ENCODE data around the gene STAP1. TPM values are rescaled to one million over a fixed set of nuclear protein-coding genes. Genes with fewer than 3 reads are reported as not detected.

STAP1 gene
- total RNA-seq, 2 experiments from 2014 or later: 88.4 to 111 TPM

GRCh38 chr4:67554096-67554495, 4.4 kb upstream of the STAP1 start:
- Histone ChIP-seq H3K9me3 (ENCODE audit: low read length) (no peaks in the 10 kb centered on the region), H4K20me1 (ENCODE audit: insufficient read depth, low read length) (no peaks in the 10 kb centered on the region), H3K4me1 (ENCODE audit: insufficient read depth, low read length, poor library complexity, severe bottlenecking) (peaks cover 74% of the 10 kb centered on the region), H3K79me2 (ENCODE audit: insufficient read depth, low read depth, low read length) (peaks cover 13% of the 10 kb centered on the region), H3K4me3 (ENCODE audit: low read depth, low read length, poor library complexity, severe bottlenecking) (no peak overlapping the region), H2AFZ (ENCODE audit: low read length) (no peak overlapping the region; the same call in 1 of the 2 replicates), H3K36me3 (ENCODE audit: insufficient read depth, low read length) (no peaks in the 10 kb centered on the region), H3K4me2 (ENCODE audit: low read length) (no peak overlapping the region), H3K9me2 (ENCODE audit: insufficient read depth, low read length) (no peaks in the 10 kb centered on the region), H3K27ac (ENCODE audit: low read depth, low read length, poor library complexity, severe bottlenecking) (no peak overlapping the region)
- intact Hi-C loops (cut with micrococcal nuclease; ENCODE audit: unreplicated experiment): no loop called here
- BruUV-seq (replicated peaks): no TSS peak
- no peak for TF ChIP-seq CTCF (conservative IDR thresholded peaks at IDR 0.05; ENCODE audit: low read length)
- TF ChIP-seq EZH2phosphoT487 (IDR thresholded peaks at IDR 0.05; ENCODE audit: borderline replicate concordance, low read depth, low read length): no peak
- DNase-seq (ENCODE audit: low spot score): no peak
- CTCF ChIA-PET (ENCODE audit: unreplicated experiment): interaction anchor here (0.8 kb wide), 1 partner anchor 22 kb away, joined by 3 read pairs; no protein-coding TSS in a partner anchor
- POLR2A ChIA-PET: interaction anchor here (1.0 to 10.6 kb wide), 6 partner anchors 9 to 147 kb away, joined by 3 to 94 read pairs (median 4); partner anchors contain the start of gene CENPC

GRCh38 chr4:67555447-67555846, 3.1 kb upstream of the STAP1 start:
- H3K79me2 ChIP-seq (ENCODE audit: insufficient read depth, low read depth, low read length): peaks cover 26% of the 10 kb centered on the region
- no peaks in the 10 kb centered on the region for H3K9me2 ChIP-seq (ENCODE audit: insufficient read depth, low read length)
- H3K9me3 ChIP-seq (ENCODE audit: low read length): no peaks in the 10 kb centered on the region
- peak overlapping the region; percentile 64; the same call in 1 of the 2 replicates for H2AFZ ChIP-seq (ENCODE audit: low read length)
- no peaks in the 10 kb centered on the region for H4K20me1 ChIP-seq (ENCODE audit: insufficient read depth, low read length)
- intact Hi-C loops (cut with micrococcal nuclease; ENCODE audit: unreplicated experiment): no loop called here
- H3K4me2 ChIP-seq (ENCODE audit: low read length): peak overlapping the region; percentile 73; the same call in 1 of the 2 replicates
- H3K36me3 ChIP-seq (ENCODE audit: insufficient read depth, low read length): no peaks in the 10 kb centered on the region
- no peak for TF ChIP-seq EZH2phosphoT487 (IDR thresholded peaks at IDR 0.05; ENCODE audit: borderline replicate concordance, low read depth, low read length)
- no peak for TF ChIP-seq CTCF (conservative IDR thresholded peaks at IDR 0.05; ENCODE audit: low read length)
- H3K4me3 ChIP-seq (ENCODE audit: low read depth, low read length, poor library complexity, severe bottlenecking): no peak overlapping the region
- POLR2A ChIA-PET: interaction anchor here (0.7 to 10.6 kb wide), 8 partner anchors 8 to 146 kb away, joined by 3 to 94 read pairs (median 3); partner anchors contain the start of genes CENPC and UBA6
- DNase-seq (ENCODE audit: low spot score): no peak
- BruUV-seq (replicated peaks): no TSS peak
- CTCF ChIA-PET (ENCODE audit: unreplicated experiment): no interaction called here
- H3K4me1 ChIP-seq (ENCODE audit: insufficient read depth, low read length, poor library complexity, severe bottlenecking): peaks cover 64% of the 10 kb centered on the region
- no peak overlapping the region for H3K27ac ChIP-seq (ENCODE audit: low read depth, low read length, poor library complexity, severe bottlenecking)

- intact Hi-C loops (cut with micrococcal nuclease; ENCODE audit: unreplicated experiment): no loop called here
- no peak overlapping the region for H3K4me3 ChIP-seq (ENCODE audit: low read depth, low read length, poor library complexity, severe bottlenecking)
- no peak for TF ChIP-seq CTCF (conservative IDR thresholded peaks at IDR 0.05; ENCODE audit: low read length)
- no peak for TF ChIP-seq EZH2phosphoT487 (IDR thresholded peaks at IDR 0.05; ENCODE audit: borderline replicate concordance, low read depth, low read length)
- H2AFZ ChIP-seq (ENCODE audit: low read length): peak overlapping the region; percentile 64; the same call in 1 of the 2 replicates
- no peak for DNase-seq (ENCODE audit: low spot score)
- no peaks in the 10 kb centered on the region for H4K20me1 ChIP-seq (ENCODE audit: insufficient read depth, low read length)
- peak overlapping the region; percentile 83 for H3K27ac ChIP-seq (ENCODE audit: low read depth, low read length, poor library complexity, severe bottlenecking)
- H3K36me3 ChIP-seq (ENCODE audit: insufficient read depth, low read length): peaks cover 10% of the 10 kb centered on the region
- H3K9me2 ChIP-seq (ENCODE audit: insufficient read depth, low read length): no peaks in the 10 kb centered on the region
- H3K79me2 ChIP-seq (ENCODE audit: insufficient read depth, low read depth, low read length): peaks cover 36% of the 10 kb centered on the region
- peak overlapping the region; percentile 73 for H3K4me2 ChIP-seq (ENCODE audit: low read length)
- BruUV-seq (replicated peaks): no TSS peak
- H3K4me1 ChIP-seq (ENCODE audit: insufficient read depth, low read length, poor library complexity, severe bottlenecking): peaks cover 64% of the 10 kb centered on the region
- CTCF ChIA-PET (ENCODE audit: unreplicated experiment): interaction anchor here (1.3 kb wide), 1 partner anchor 11 kb away, joined by 3 read pairs; no protein-coding TSS in a partner anchor
- no peaks in the 10 kb centered on the region for H3K9me3 ChIP-seq (ENCODE audit: low read length)
- POLR2A ChIA-PET: interaction anchor here (0.6 to 10.6 kb wide), 12 partner anchors 12 to 214 kb away, joined by 3 to 94 read pairs (median 4); partner anchors contain the start of gene CENPC
Measured at GRCh38 chr4:67556436-67556835, 2.1 kb upstream of the STAP1 start.
